Measurements from ENCODE around the gene MKNK1. TPM values are rescaled to one million over a fixed set of nuclear protein-coding genes. Genes with fewer than 3 reads are reported as not detected.

Gene MKNK1
- total RNA-seq, 6 experiments from 2014 or later = 18.0 to 24.3 (median 22.3) TPM

- H3K9me3 Mint-ChIP-seq = no peaks in the 10 kb centered on the region
- DNase-seq = no peak
- TF ChIP-seq CTCF (IDR thresholded peaks at IDR 0.05) = peak; percentile 48
- no peak overlapping the region for H3K27ac Mint-ChIP-seq
- H3K4me3 Mint-ChIP-seq = no peak overlapping the region
- H3K27me3 Mint-ChIP-seq (ENCODE audit: insufficient read depth) = peaks cover 37% of the 10 kb centered on the region
- no peaks in the 10 kb centered on the region for H3K36me3 Mint-ChIP-seq (ENCODE audit: low read depth)
- H3K4me1 Mint-ChIP-seq (ENCODE audit: low read depth) = no peaks in the 10 kb centered on the region; the same call in 1 of the 2 replicates
Measured at GRCh38 chr1:46530791-46531409, 73.2 kb downstream of the MKNK1 start.

- no peak overlapping the region for H3K4me3 Mint-ChIP-seq
- no peak for TF ChIP-seq CTCF (IDR thresholded peaks at IDR 0.05)
- no peak for DNase-seq
- H3K27me3 Mint-ChIP-seq (ENCODE audit: insufficient read depth) = peaks cover 36% of the 10 kb centered on the region
- no peaks in the 10 kb centered on the region for H3K36me3 Mint-ChIP-seq (ENCODE audit: low read depth)
- H3K27ac Mint-ChIP-seq = no peak overlapping the region
- no peaks in the 10 kb centered on the region for H3K9me3 Mint-ChIP-seq
- H3K4me1 Mint-ChIP-seq (ENCODE audit: low read depth) = no peaks in the 10 kb centered on the region; the same call in 1 of the 2 replicates
Measured at GRCh38 chr1:46530311-46530710, 73.8 kb downstream of the MKNK1 start.

- Mint-ChIP-seq H3K27me3 (ENCODE audit: insufficient read depth) (peaks cover 36% of the 10 kb centered on the region), H3K36me3 (ENCODE audit: low read depth) (no peaks in the 10 kb centered on the region), H3K4me1 (ENCODE audit: low read depth) (no peaks in the 10 kb centered on the region; the same call in 1 of the 2 replicates), H3K9me3 (no peaks in the 10 kb centered on the region), H3K27ac (no peak overlapping the region), H3K4me3 (no peak overlapping the region)
- no peak for TF ChIP-seq CTCF (IDR thresholded peaks at IDR 0.05)
- DNase-seq = no peak
Measured at GRCh38 chr1:46529031-46529630, 74.9 kb downstream of the MKNK1 start.

- DNase-seq = no peak
- H3K4me1 Mint-ChIP-seq (ENCODE audit: low read depth) = no peaks in the 10 kb centered on the region
- no peaks in the 10 kb centered on the region for H3K36me3 Mint-ChIP-seq (ENCODE audit: low read depth)
- H3K27me3 Mint-ChIP-seq (ENCODE audit: insufficient read depth) = peaks cover 33% of the 10 kb centered on the region
- no peak overlapping the region for H3K27ac Mint-ChIP-seq
- no peaks in the 10 kb centered on the region for H3K9me3 Mint-ChIP-seq
- no peak overlapping the region for H3K4me3 Mint-ChIP-seq
- peak; percentile 60 for TF ChIP-seq CTCF (IDR thresholded peaks at IDR 0.05)
Measured at GRCh38 chr1:46528297-46528955, 75.6 kb downstream of the MKNK1 start.

- Mint-ChIP-seq H3K4me3 (no peak overlapping the region), H3K36me3 (ENCODE audit: low read depth) (no peaks in the 10 kb centered on the region), H3K9me3 (no peaks in the 10 kb centered on the region), H3K27me3 (ENCODE audit: insufficient read depth) (peaks cover 33% of the 10 kb centered on the region), H3K27ac (no peak overlapping the region), H3K4me1 (ENCODE audit: low read depth) (peaks cover 3% of the 10 kb centered on the region)
- peak; percentile 60 for DNase-seq
- TF ChIP-seq CTCF (IDR thresholded peaks at IDR 0.05) = peak; percentile 96
Measured at GRCh38 chr1:46527474-46528296, 76.4 kb downstream of the MKNK1 start.
